OCI-LY7 (cell line): Measurements from ENCODE around the gene CD58.

ENCODE experiments used
- CTCF ChIP-seq: fragments of 200-600 bp; sonication (generic); conservative IDR thresholded peaks from 2 replicates; pipeline ENCODE4 v1.5.1; 2014; ENCODE audit warnings: mild to moderate bottlenecking, antibody characterized with exemption, low read length, moderate library complexity, mixed read lengths
- EZH2phosphoT487 ChIP-seq: fragments of 200-600 bp; sonication (generic); IDR thresholded peaks from 2 replicates; pipeline ENCODE4 v1.6.1; 2018; ENCODE audit warnings: low read depth, borderline replicate concordance, mild to moderate bottlenecking, mixed run types, antibody characterized with exemption, low read length, moderate library complexity, mixed read lengths

- TF ChIP-seq EZH2phosphoT487 (no peak), CTCF (no peak)
These were observed 37.4 kb downstream of the CD58 start for GRCh38 chr1:116533429-116533820.
